GM21367 (cell line): ENCODE measurements around the gene RALA.
A peak's percentile ranks its signal among the peaks of the same experiment; 100 is the strongest.

Experiments used
- ATAC-seq: cut with Tn5 transposase; IDR thresholded peaks from one replicate; pipeline ENCODE4 v1.9.1; 2021; ENCODE audit not compliant: unreplicated experiment

Gene RALA

GRCh38 chr7:39609935-39610263 is 13.5 kb upstream of the RALA start:
- no peak for ATAC-seq

DNA sequence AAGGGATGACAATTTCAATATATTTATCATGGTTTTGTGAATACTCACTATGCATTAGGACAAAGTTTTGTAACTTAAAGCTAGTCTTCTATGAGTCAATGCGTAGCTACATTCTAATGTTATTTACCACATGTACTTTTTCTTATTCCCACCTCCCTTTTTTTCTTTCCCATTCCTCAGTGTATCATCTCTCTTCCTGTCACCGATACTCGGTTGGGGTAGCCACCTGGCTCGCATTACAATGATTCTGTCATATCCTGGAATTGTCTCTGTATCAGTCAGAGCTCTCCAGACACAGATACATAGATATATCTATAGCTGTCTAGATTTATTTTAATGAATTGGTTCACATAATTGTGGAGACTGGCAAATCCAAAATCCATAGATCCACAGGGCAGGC is 9.8 kb upstream of the RALA start:
- no peak for ATAC-seq

DNA sequence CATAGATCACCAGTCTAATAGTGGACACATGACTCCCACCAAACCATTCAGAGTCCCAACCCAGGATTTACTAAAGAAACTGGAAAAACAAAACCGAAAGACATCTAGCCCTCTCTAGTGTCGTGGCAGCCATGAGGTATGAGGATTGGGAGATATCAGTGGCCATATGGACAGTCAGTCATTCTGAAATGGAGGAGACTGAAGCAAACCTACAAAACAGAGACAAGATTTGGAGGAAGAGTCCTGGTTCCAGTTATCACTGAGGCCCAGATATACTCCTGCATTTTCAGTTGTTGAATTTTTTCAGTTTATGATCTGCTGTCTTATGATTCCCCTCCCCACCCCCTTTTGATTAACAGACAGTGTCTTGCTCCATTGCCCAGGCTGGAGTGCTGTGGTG is 9.1 kb upstream of the RALA start:
- no peak for ATAC-seq

GRCh38 chr7:39615350-39615975 is 7.9 kb upstream of the RALA start:
- no peak for ATAC-seq

- ATAC-seq = no peak
Observed at GRCh38 chr7:39616138-39616537, 7.2 kb upstream of the RALA start.

DNA sequence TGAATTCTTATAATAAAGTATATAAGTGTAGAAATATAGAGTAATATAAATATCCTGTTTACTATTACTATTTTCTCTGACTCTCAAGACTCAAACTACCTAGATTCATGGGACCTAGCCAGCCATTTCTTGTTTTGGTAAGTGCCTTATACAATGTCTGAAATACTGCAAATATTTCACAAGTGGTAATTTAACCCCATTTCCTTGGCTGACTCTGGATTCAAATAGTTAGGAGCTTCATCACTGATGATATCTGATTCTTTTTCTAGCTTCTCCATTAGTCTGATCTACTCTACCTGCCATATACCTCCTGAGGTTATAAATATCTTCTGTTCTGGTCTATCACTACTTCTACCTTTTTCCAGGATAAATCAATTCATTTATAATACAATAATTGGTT is 6.4 kb upstream of the RALA start:
- ATAC-seq = no peak

DNA sequence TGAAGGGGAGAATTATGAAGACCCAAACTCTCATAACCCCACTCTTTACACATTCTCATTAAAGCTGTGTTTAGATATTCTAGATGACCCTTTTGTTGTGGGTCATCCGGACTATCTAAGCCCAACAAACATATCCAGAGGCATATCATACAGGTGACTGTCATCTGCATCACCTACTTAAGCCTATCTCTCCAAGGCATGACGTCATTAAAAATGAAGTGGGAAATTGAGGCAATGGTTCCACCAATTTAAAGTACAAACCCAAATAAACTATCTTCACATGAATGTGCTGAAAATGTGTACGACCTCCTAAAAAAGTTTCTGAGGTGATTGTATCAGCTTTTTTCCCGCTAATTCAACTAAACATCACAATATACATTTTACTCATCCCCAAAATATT is 4.5 kb upstream of the RALA start:
- ATAC-seq = no peak

GRCh38 chr7:39620486-39620885 is 2.9 kb upstream of the RALA start:
- no peak for ATAC-seq

GRCh38 chr7:39621261-39621660 is 2.1 kb upstream of the RALA start:
- no peak for ATAC-seq

GRCh38 chr7:39621784-39622411 is 1.5 kb upstream of the RALA start:
- ATAC-seq = peak; percentile 28

DNA sequence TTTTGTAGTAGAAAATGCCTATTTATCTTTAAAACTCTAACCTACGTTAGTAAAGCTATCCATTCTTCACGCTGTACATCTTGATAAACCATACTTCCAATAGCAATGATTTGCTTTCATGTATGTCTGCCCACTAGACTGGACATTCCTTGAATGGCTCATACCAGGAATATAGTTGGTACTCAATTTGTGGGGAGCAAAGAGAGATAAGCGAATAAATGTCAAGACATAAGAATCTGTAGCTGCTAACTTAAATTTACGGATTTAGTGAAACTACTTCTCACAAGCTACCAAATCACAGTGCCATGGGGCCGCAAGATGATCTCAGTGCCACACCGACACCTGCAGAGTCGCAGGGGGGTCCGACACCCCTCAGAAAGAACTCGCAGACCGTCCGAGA is 763 bp upstream of the RALA start:
- ATAC-seq = no peak

GRCh38 chr7:39623732-39624441 is 515 bp downstream of the RALA start:
- peak; percentile 37 for ATAC-seq

- ATAC-seq = no peak
Observed at GRCh38 chr7:39624442-39624807, 1.1 kb downstream of the RALA start.

DNA sequence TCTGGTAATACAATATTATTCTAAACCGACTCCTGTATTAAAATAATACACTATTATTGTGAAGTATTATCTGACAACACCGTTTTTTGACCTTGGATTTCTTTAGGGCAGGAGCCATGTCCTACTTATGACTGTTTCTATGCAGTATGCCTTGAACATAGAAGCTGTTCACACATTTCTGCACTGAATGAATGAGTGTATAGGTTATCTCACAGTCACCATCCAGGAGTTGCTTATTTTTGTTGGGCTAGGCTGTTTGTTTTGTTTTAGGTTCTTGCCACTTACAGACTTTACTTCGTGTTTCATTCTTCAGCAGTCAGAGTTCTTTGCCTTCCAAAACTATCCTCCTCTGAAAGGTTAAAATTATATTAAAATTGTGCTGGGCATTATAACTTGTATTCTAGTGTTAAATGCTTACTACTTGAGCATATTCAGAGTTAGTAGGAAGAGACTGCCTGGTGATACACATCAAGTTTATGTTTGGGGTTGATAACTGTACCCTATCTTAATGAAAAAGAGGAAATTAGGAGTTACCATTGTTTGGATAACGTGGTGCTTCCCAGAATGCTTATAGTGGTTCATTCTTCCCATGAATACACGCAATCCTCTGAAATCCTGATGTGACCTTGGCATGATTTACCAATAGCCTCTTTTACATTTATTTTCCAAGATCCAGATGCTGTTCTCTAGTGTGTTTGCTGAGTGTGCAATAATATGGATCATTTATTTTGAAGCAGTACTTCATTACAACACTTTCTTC is 1.7 kb downstream of the RALA start:
- no peak for ATAC-seq

DNA sequence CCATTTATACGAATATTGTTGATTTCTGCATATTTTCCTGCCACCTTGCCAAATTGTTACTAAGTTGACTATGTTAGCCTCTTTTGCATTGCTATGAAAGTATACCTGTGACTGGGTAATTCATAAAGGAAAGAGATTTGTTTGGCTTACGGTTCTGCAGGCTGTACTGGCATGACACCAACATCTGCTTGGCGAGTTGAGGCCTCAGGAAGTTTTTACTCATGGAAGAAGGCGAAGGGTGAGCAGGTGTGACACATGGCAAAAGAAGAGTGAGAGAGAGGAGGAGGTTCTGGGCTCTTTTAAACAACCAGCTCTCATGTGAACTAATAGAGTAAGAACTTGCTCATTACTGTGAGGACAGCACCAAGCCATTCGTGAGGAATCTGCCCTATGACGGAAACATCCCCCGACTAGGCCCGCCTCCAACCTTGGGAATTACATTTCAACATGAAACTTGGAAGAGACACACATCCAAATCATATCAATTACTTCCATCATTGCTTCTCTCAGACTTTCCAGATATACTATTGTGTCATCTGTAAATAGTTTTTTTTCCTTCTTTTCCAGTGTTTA is 8.4 kb downstream of the RALA start:
- ATAC-seq = no peak

- no peak for ATAC-seq
Observed at GRCh38 chr7:39633563-39634477, 10.4 kb downstream of the RALA start.

GRCh38 chr7:39634478-39634805 is 11.1 kb downstream of the RALA start:
- ATAC-seq = no peak

GRCh38 chr7:39637400-39637799 is 14.0 kb downstream of the RALA start:
- ATAC-seq = peak; percentile 46

DNA sequence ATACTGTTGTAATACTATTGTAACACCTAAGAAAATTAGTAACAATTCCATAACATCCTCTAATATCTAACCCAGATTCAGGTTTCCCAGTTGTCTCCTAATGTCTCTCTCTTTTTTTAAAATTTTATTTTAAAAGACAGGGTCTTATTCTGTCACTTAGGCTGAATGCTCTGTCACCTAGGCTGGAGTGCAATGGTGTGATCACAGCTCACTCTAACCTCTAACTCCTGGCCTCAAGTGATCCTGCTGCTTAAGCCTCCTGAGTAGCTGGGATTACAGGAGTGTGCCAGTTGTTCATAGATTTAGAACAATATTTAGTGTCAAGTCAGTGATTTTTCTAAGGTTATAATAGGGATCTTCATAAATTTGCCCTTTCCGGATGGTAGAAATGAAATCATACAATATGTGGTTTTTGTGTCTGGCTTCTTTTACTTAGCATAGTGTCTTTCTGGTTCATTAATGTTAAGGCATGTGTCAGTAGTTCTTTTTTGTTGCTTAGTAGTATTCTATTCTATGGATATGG is 14.7 kb downstream of the RALA start:
- no peak for ATAC-seq

DNA sequence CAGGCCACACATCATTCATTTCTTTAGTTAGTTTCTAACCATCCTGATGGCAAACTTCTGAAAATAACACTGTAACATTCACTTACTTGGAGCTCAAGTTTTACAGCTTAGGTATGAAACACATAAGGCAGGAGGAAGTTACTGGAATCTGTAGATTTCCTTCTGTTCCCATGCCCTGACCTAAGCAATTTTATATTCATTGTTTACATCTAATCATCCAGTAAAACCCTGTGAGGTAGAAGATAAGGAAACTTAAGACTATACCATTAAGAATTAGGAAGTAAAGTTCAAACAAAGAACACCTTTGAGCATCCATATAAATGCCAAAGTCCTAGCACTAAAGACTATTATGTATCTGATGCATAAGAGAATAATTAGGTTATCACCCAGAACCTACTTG is 19.5 kb downstream of the RALA start:
- no peak for ATAC-seq
